Right renal cortex interstitium (tissue), 3 donors: ENCODE results near the gene LINS1. TPM values are rescaled to one million over a fixed set of nuclear protein-coding genes. Genes with fewer than 3 reads are reported as not detected.

ENCODE experiments used
- DNase-seq, 3 donors: peaks; one replicate each; pipeline ENCODE4 v3.0.0-alpha.2; 2013; ENCODE audit warnings: low read depth in 3 of 3, low spot score in 2 of 3
- polyA plus RNA-seq, 3 donors: library from polyadenylated mRNA; unstranded; fragments of 120-200 nt; gene quantifications; one replicate each; pipeline ENCODE4 v1.2.1, GENCODE V29; 2013; ENCODE audit not compliant: insufficient read length in 3 of 3

Gene LINS1
- 10 to 100 TPM; 17.9 to 26.5 (median 21.8) TPM for polyA plus RNA-seq

GRCh38 chr15:100602064-100602822 is at the start of gene LINS1, which contains the start of gene ASB7:
LINS1 (minus strand) TSS chr15:100602184; CDS start chr15:100580842, 21,342 bp downstream.
ASB7 (plus strand) TSS chr15:100602589; CDS start chr15:100612217, 9,628 bp downstream.
- peak; percentile 100 for DNase-seq

- no peak for DNase-seq
These were observed 49.3 kb upstream of the LINS1 start for GRCh38 chr15:100651253-100651652.

- DNase-seq, result no peak
These were observed 48.7 kb upstream of the LINS1 start for GRCh38 chr15:100650685-100651084.

- no peak for DNase-seq
These were observed 47.0 kb upstream of the LINS1 start for GRCh38 chr15:100648951-100649350.

GRCh38 chr15:100645671-100646070 is 43.7 kb upstream of the LINS1 start:
- DNase-seq, result no peak

- no peak for DNase-seq
These were observed 41.0 kb upstream of the LINS1 start for GRCh38 chr15:100642950-100643338.

- DNase-seq, result no peak
These were observed 40.4 kb upstream of the LINS1 start for GRCh38 chr15:100642213-100642949.

GRCh38 chr15:100638177-100638730 is 36.3 kb upstream of the LINS1 start:
- DNase-seq, result no peak

- DNase-seq, result no peak
These were observed 33.6 kb upstream of the LINS1 start for GRCh38 chr15:100635406-100636071.

GRCh38 chr15:100633763-100634075 is 31.7 kb upstream of the LINS1 start:
- DNase-seq, result no peak

GRCh38 chr15:100631831-100632230 is 29.8 kb upstream of the LINS1 start:
- DNase-seq, result no peak

GRCh38 chr15:100628746-100629145 is 26.8 kb upstream of the LINS1 start:
- no peak for DNase-seq

- DNase-seq, result peak; percentile 62 to 80 (median 65)
These were observed 25.9 kb upstream of the LINS1 start for GRCh38 chr15:100627789-100628395.

GRCh38 chr15:100623301-100623700 is 21.3 kb upstream of the LINS1 start:
- no peak for DNase-seq

- DNase-seq, result no peak
These were observed 14.7 kb upstream of the LINS1 start for GRCh38 chr15:100616700-100617099.

GRCh38 chr15:100615801-100616200 is 13.8 kb upstream of the LINS1 start:
- no peak for DNase-seq

- no peak for DNase-seq
These were observed 12.9 kb upstream of the LINS1 start for GRCh38 chr15:100614918-100615317.

- no peak for DNase-seq
These were observed 12.4 kb upstream of the LINS1 start for GRCh38 chr15:100614336-100614735.

GRCh38 chr15:100613208-100613607 is 11.2 kb upstream of the LINS1 start:
- no peak for DNase-seq

GRCh38 chr15:100612539-100612938 is 10.6 kb upstream of the LINS1 start:
- DNase-seq, result no peak
